K562 (cell line): ENCODE measurements around the gene AXIN2. TPM values are rescaled to one million over a fixed set of nuclear protein-coding genes. Genes with fewer than 3 reads are reported as not detected.

Experiments used
- ATAC-seq: fragments of 200-7000 bp; cut with Tn5 transposase; 3 replicates; pipeline ENCODE4 v1.9.1; 2020; ENCODE audit warnings: moderate library complexity
- BruUV-seq: library from RNA; stranded (reverse); fragments of 400-500 nt; replicated peaks from 2 replicates; lab custom pipeline; 2021; lab: Mats Ljungman, UMichigan
- CTCF ChIA-PET: fragments of 300-600 bp; formaldehyde crosslinking; extraction: SDS; loops from one replicate; lab custom pipeline; 2021; ENCODE audit warnings: low intra/inter-chr PET ratio; lab: Yijun Ruan, JAX
- POLR2A ChIA-PET: fragments of 300-600, 350-650 bp; sonication (Branson Sonifier 250); formaldehyde crosslinking; extraction: SDS; loops from one replicate; lab custom pipeline; 2021; ENCODE audit warnings: antibody characterized with exemption, inconsistent platforms; lab: Yijun Ruan, JAX
- DNase-seq, 4 experiments: peaks; one replicate each; pipeline versions ENCODE4 v3.0.0 to v3.0.0-alpha.2; 2011 to 2018; ENCODE audit warnings: low spot score in 3 of 4, mixed read lengths in 3 of 4; ENCODE audit errors: extremely low read depth in 1 of 4
- FAIRE-seq: peaks from 2 replicates; lab custom pipeline; 2011; peaks lifted over from hg19 to GRCh38; lab: Jason Lieb, UNC
- H2AFZ ChIP-seq: 2 replicates; pipeline ENCODE4 v1.6.0; 2011; ENCODE audit warnings: low read depth, low read length, control low read depth, inconsistent platforms
- H3K27ac ChIP-seq: fragments of 200-600 bp; 3 replicates; pipeline ENCODE4 v1.8.0; 2011; ENCODE audit warnings: low read depth, mild to moderate bottlenecking, control low read depth, inconsistent platforms, low read length, moderate library complexity, mixed read lengths; ENCODE audit errors: extremely low read depth
- H3K27me3 ChIP-seq, 2 experiments: fragments of 300-600 bp in 1 of 2; 2 replicates in 1 of 2; 3 replicates in 1 of 2; pipeline versions ENCODE4 v1.6.0 to v1.8.0; 2011; ENCODE audit warnings: inconsistent platforms in 2 of 2, low read length in 2 of 2, mild to moderate bottlenecking in 1 of 2, mixed read lengths in 1 of 2, moderate library complexity in 1 of 2; ENCODE audit not compliant: control insufficient read depth in 2 of 2, insufficient read depth in 2 of 2
- H3K36me3 ChIP-seq: fragments of 300-600 bp; 3 replicates; pipeline ENCODE4 v1.8.0; 2011; ENCODE audit warnings: mild to moderate bottlenecking, low read length, inconsistent platforms; ENCODE audit not compliant: control insufficient read depth, insufficient read depth
- H3K4me1 ChIP-seq, 2 experiments: fragments of 200-600 bp in 1 of 2; replicated peaks in 1 of 2; 2 replicates in 1 of 2; 3 replicates in 1 of 2; pipeline versions ENCODE4 v1.5.1 to v1.8.0; 2011; ENCODE audit warnings: inconsistent platforms in 2 of 2, low read length in 2 of 2, mild to moderate bottlenecking in 1 of 2, mixed read lengths in 1 of 2, moderate library complexity in 1 of 2; ENCODE audit not compliant: control insufficient read depth in 2 of 2, insufficient read depth in 2 of 2
- H3K4me2 ChIP-seq: 2 replicates; pipeline ENCODE4 v1.6.1; 2011; ENCODE audit warnings: low read length, control low read depth, inconsistent platforms, mixed read lengths; ENCODE audit not compliant: insufficient read depth
- H3K4me3 ChIP-seq: fragments of 200-600 bp; sonication (generic), shearing (Covaris generic); 2 replicates; pipeline ENCODE4 v1.5.1; 2016; ENCODE audit warnings: control low read depth, inconsistent platforms
- H3K79me2 ChIP-seq: fragments of 200-600 bp; 3 replicates; pipeline ENCODE4 v1.8.0; 2011; ENCODE audit warnings: low read length, inconsistent platforms; ENCODE audit not compliant: control insufficient read depth, insufficient read depth
- H3K9ac ChIP-seq, 2 experiments: 2 replicates each; pipeline versions ENCODE4 v1.6.0 to v1.6.1; 2011; ENCODE audit warnings: low read depth in 2 of 2, low read length in 2 of 2, control low read depth in 1 of 2, inconsistent platforms in 1 of 2, mild to moderate bottlenecking in 1 of 2, mixed read lengths in 1 of 2; ENCODE audit not compliant: insufficient read depth in 1 of 2
- H3K9me1 ChIP-seq: one replicate; pipeline ENCODE4 v1.6.0; 2011; ENCODE audit warnings: inconsistent platforms, mild to moderate bottlenecking, low read length, moderate library complexity; ENCODE audit not compliant: control insufficient read depth, insufficient read depth
- H3K9me3 ChIP-seq: replicated peaks from 2 replicates; pipeline ENCODE4 v1.5.1; 2011; ENCODE audit warnings: low read depth, low read length, inconsistent platforms; ENCODE audit not compliant: control insufficient read depth, insufficient read depth
- H4K20me1 ChIP-seq: replicated peaks from 2 replicates; pipeline ENCODE4 v1.6.1; 2011; ENCODE audit warnings: low read length, inconsistent platforms, mixed read lengths; ENCODE audit not compliant: control insufficient read depth, insufficient read depth
- C11orf30 ChIP-seq: fragments of 450-650 bp; IDR thresholded peaks from 2 replicates; pipeline ENCODE4 v1.6.1; 2016; ENCODE audit warnings: low read depth, mild to moderate bottlenecking
- DPF2 ChIP-seq: fragments of 450-650 bp; IDR thresholded peaks from 2 replicates; pipeline ENCODE4 v1.6.1; 2016
- PKNOX1 ChIP-seq: fragments of 450-650 bp; IDR thresholded peaks from 2 replicates; pipeline ENCODE4 v1.6.1; 2016
- POLR2H ChIP-seq: IDR thresholded peaks from 2 replicates; pipeline ENCODE4 v1.6.1; 2016; ENCODE audit warnings: missing genetic modification characterization, low read depth, mild to moderate bottlenecking, control low read depth, missing compliant biosample characterization, moderate library complexity
- PRPF4 ChIP-seq: fragments of 200-400 bp; formaldehyde crosslinking; IDR thresholded peaks from one replicate; pipeline ENCODE4 v1.6.1; 2017; ENCODE audit warnings: low read length, low read depth, mild to moderate bottlenecking; ENCODE audit not compliant: insufficient read depth, poor library complexity, severe bottlenecking
- RBM34 ChIP-seq: fragments of 200-400 bp; formaldehyde crosslinking; IDR thresholded peaks from 2 replicates; pipeline ENCODE4 v1.6.1; 2018; ENCODE audit warnings: low read length, borderline replicate concordance; ENCODE audit not compliant: insufficient read depth
- TAF1 ChIP-seq: IDR thresholded peaks from 2 replicates; pipeline ENCODE4 v1.6.1; 2011; ENCODE audit warnings: mild to moderate bottlenecking, low read length, moderate library complexity; ENCODE audit not compliant: insufficient read depth, control insufficient read depth, severe bottlenecking; ENCODE audit errors: extremely low read depth
- XRCC5 ChIP-seq: fragments of 200-400 bp; formaldehyde crosslinking; IDR thresholded peaks from 2 replicates; pipeline ENCODE4 v1.6.1; 2017; ENCODE audit warnings: low read depth, mild to moderate bottlenecking, low read length
- ZNF217 ChIP-seq: sonication (generic); formaldehyde crosslinking; IDR thresholded peaks from 2 replicates; pipeline ENCODE4 v1.8.0; 2022; ENCODE audit warnings: mild to moderate bottlenecking, missing genetic modification reagents
- ZNF274 ChIP-seq: IDR thresholded peaks from 2 replicates; pipeline ENCODE4 v1.6.1; 2011; ENCODE audit warnings: low read depth, mild to moderate bottlenecking, low read length, moderate library complexity, borderline replicate concordance
- WGBS: fragments of 100-300 bp; shearing (Covaris generic); methylation state at CpG from one replicate; pipeline ENCODE4 v1.1.6; 2016; ENCODE audit warnings: low coverage, mixed read lengths; ENCODE audit not compliant: insufficient coverage; ENCODE audit errors: missing lambda C conversion rate; 5-methylcytosine and 5-hydroxymethylcytosine counted together
- in situ Hi-C: fragments of 300-500 bp; cut with MboI; formaldehyde crosslinking; loops from 4 replicates; pipeline ENCODE4 v1.15.0; 2018; ENCODE audit warnings: inconsistent platforms, mixed read lengths
- intact Hi-C: fragments of 100-400 bp; cut with micrococcal nuclease; formaldehyde crosslinking; loops from 2 replicates; pipeline ENCODE4 v1.14.2; 2022
- polyA plus RNA-seq, 8 experiments: library from polyadenylated mRNA; depleted of rRNA in 4 of 8; stranded (reverse) in 5 of 8; unstranded in 3 of 8; fragments of >200 nt; fragmentation: Nextera tagmentation in 2 of 8; fragmentation: Illumina TruSeq in 1 of 8; extraction: Ambion mirVana in 2 of 8; extraction: Trizol in 1 of 8; gene quantifications; 2 replicates each; pipeline versions ENCODE4 v1.2.1 to v1.2.3, GENCODE V29; 2011 to 2014; ENCODE audit warnings: inconsistent platforms in 1 of 8, missing spikeins in 1 of 8
- total RNA-seq, 7 experiments: library from RNA; depleted of rRNA in 6 of 7; stranded (reverse); fragments of >200 nt in 6 of 7; fragmentation: Illumina TruSeq in 2 of 7; extraction: Trizol in 2 of 7; gene quantifications; 2 replicates each; pipeline versions ENCODE4 v1.2.1 to v1.2.3, GENCODE V29; 2011 to 2021; ENCODE audit warnings: low replicate concordance in 1 of 7

Gene AXIN2
- total and polyA plus RNA-seq, 9 of the 15 experiments (the other 6 are each of a cell fraction or from before 2014, with no cell fraction given) = 0.21 to 3.3 (median 1.2) TPM

GRCh38 chr17:65532101-65532890 is 29.2 kb downstream of the AXIN2 start:
- BruUV-seq = no TSS peak
- ChIA-PET POLR2A (interaction anchor here (0.6 kb wide), 2 partner anchors 186 to 231 kb away, joined by 3 read pairs; no protein-coding TSS in a partner anchor), CTCF (no interaction called here)
- whole genome bisulfite sequencing = 36% methylated on average over 9 of the region's 9 CpGs
- in situ Hi-C loops = no loop called here
- H3K9me3 ChIP-seq = no peaks in the 10 kb centered on the region
- no peak overlapping the region for H3K27ac ChIP-seq
- no peaks in the 10 kb centered on the region; the same call in 1 of the 2 replicates for H4K20me1 ChIP-seq
- H3K4me3 ChIP-seq = no peak overlapping the region
- H3K9me1 ChIP-seq = no peaks in the 10 kb centered on the region
- no peak overlapping the region for H3K4me2 ChIP-seq
- H3K36me3 ChIP-seq = peaks cover 10% of the 10 kb centered on the region; the same call in 2 of the 3 replicates
- intact Hi-C loops = no loop called here
- DNase-seq (no peak), FAIRE-seq (no peak), ATAC-seq (no peak)
- peaks cover 0 to 9% of the 10 kb centered on the region in 2 experiments; a peak in 3 of 5 replicates for H3K27me3 ChIP-seq
- H3K9ac ChIP-seq = no peak overlapping the region
- no peak overlapping the region for H2AFZ ChIP-seq
- H3K4me1 ChIP-seq = peaks cover 0 to 13% of the 10 kb centered on the region in 2 experiments; a peak in 2 of 5 replicates
- peaks cover 14% of the 10 kb centered on the region for H3K79me2 ChIP-seq
- TF ChIP-seq ZNF274 (no peak), PKNOX1 (no peak), TAF1 (no peak), RBM34 (no peak), C11orf30 (no peak), PRPF4 (no peak), POLR2H (no peak), DPF2 (no peak), XRCC5 (no peak), ZNF217 (CRISPR knock-in tag) (no peak)
